ENCODE results near the gene TUBB3.
"Not testable (repeated sequence)": the region's sequence is repeated elsewhere in the genome, so short reads cannot be mapped to it uniquely, and the experiment has no call there.

TUBB3 gene

DNA sequence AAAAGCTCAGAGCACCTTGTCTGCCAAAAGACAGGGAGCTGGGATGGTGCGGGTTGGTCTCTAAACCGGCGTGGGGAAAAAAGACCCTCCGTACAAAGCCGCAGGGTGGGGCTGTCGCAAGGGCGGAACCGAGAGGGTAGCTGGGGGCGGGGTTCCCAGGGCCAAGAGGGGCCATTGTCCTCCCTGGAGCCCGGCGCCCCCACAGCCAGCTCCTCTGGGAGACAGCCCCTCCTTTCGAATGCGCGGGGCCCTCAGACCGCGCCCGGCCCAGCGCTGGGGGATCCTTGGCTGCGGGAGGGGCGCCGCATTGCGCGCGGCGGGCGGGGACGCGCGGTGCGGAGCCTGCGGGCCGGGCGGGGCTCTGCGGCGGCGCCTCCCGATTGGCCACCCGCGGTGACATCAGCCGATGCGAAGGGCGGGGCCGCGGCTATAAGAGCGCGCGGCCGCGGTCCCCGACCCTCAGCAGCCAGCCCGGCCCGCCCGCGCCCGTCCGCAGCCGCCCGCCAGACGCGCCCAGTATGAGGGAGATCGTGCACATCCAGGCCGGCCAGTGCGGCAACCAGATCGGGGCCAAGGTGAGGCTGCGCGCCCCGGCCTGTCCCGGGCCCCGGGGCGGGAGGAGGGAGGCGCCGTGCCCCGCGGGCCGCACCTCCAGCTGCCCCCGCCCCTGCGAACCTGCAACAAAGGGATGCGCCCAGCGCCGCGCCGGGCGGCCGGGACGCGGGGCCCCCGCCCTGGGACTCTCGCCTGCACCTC lies at the start of gene TUBB3:
Gene TUBB3, plus strand, starts transcription at position 459 of the 756 bp plus-strand sequence. Its CDS starts 60 bp downstream, at position 519.
- peak; percentile 11 to 52 for DNase-seq

DNA sequence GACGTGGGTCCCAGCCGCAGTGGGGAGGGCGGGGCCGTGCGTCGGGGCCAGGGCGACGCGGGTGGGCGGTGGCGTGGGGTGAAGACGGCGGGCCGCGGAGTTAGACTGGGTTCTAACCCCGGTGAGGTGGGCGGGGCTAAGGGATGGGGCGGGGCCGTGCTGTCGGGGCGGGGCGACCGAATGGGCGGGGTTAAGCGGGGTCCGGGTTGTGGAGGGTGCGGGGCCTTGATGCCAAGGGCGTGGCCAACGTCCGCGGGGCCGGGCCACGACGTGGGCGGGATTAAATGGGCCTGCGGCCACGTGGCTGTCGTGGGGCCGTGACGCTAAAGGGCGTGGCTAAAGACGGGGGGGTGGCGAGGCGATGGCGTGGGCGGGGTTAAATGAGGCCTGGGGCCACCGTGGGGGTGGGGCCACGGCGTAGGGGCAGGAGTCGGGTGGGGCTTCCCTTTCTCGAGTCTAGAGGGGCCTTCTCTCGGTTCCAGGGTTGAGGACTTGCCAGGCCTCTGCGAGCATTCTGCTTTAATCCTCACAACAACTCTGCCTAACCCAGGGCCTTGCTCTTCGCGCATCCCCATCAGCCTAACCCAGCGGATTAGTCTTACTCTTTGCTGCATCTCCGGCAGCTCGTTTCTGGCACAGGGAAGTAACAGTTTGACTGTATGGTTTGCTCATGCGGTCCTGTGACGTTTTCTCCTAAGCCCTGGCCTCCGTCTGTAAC lies 49.0 kb upstream of the TUBB3 start:
- peak; percentile 52 to 78 for DNase-seq

DNA sequence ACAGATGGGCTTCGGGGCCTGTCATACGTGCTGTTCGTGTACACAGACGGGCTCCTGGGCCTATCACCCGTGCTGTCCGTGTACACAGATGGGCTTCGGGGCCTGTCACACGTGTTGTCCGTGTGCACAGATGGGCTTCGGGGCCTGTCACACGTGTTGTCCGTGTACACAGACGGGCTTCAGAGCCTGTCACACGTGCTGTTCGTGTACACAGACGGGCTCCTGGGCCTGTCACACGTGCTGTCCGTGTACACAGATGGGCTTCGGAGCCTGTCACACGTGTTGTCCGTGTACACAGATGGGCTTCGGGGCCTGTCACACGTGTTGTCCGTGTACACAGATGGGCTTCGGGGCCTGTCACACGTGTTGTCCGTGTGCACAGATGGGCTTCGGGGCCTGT lies 44.0 kb upstream of the TUBB3 start:
- not testable (repeated sequence) for DNase-seq

DNA sequence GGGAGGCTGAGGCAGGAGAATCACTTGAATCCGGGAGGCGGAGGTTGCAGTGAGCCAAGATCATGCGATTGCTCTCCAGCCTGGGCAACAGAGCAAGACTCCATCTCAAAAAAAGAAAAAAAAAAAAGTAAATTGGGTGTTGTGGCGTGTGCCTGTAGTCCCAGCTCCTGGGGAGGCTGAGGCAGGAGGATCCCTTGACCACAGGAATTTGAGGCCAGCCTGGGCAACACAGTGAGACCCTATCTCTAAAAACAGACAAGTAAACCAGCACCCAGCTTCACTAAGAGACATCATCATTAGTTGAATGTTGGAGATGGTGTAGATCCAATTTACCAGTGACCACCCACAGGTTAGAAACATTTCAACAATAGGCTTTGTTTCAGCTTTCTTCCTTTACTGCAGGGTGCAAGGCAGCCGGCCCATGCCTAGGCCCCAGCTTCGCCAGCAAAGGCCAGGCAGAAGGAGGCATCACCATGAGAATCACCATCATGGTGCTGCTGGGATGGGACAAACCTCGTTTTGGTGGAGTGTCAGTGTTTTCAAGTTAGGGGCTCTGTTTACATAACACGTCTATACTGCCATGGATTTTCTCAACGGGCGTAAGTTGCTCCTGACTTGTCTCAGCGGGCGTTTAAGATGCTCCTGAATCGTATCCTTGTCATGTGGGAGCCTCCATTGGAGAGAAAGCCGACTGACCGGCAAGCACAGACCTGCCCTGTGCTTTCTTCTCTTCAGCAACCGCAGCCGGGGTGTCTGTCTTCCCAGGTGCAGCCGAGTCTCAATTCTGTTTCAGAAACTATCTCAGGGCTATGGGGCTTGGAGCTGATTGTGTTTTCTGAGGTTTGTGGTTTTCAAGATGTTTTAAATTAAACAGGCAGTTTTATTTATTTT lies 42.4 kb upstream of the TUBB3 start:
- DNase-seq, result peak in 1 of 2 experiments; percentile 54

DNA sequence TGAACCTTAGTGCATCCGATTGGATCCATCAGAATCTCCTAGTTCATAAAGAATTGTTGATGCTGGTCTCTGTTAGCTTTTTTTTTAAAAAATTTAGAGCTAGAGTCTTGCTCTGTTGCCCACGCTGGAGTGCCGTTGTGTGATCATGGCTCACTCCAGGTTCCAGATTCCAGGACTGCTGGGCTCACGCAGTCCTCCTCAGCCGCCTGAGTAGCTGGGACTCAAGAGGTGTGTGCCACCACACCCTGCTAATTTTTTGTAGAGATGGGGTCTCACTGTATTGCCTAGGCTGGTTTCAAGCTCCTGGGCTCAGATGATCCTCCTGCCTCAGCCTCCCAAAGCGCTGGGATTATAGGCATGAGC lies 41.8 kb upstream of the TUBB3 start:
- no peak for DNase-seq

DNA sequence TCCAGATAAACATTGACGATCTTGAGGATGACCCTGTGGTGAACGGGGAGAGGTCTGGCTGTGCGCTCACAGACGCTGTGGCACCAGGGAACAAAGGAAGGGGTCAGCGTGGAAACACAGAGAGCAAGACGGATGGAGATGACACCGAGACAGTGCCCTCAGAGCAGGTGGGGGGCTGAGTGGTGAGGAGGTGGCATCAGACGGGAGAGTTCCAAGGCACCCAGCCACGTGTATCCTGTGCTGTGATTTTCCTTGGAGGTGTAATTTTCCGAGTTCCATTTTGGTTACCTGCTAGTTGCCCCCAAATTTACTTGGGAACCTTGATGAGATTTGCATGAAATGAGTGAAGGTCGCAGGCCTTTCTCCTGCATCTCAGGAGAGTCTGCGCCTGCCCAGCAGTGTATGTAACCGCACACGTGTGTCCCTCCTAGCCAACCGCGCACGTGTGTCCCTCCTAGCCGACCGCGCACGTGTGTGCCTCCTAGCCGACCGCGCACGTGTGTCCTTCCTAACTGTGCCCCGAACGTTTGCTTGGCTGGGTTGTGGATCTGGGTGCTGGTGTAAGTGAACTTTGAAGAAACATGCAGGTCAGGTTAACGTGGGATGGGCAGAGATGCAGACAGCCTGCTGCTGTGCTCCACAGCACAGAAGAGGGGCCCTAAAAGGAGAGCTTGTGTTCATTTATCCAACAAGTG lies 39.6 kb upstream of the TUBB3 start:
- DNase-seq, result no peak

DNA sequence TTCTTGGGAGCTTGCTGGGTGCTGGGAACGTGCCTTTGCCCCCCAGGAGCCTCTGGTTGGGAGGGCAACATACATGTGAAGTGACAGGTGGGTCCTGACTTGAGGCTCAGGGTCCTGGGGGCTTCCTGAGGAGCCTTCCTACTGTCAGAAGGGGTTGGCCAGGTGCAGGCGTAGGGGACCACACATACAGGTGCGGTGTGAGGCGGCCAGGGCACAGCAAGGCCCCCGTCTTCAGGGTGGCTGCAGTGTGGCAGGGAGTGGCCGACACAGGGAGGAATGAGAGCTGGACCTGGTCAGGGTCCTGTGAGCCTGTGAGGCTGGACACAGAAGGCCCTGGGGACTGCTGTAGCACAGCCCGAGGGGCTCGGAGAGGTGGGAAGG lies 39.1 kb upstream of the TUBB3 start:
- no peak for DNase-seq

DNA sequence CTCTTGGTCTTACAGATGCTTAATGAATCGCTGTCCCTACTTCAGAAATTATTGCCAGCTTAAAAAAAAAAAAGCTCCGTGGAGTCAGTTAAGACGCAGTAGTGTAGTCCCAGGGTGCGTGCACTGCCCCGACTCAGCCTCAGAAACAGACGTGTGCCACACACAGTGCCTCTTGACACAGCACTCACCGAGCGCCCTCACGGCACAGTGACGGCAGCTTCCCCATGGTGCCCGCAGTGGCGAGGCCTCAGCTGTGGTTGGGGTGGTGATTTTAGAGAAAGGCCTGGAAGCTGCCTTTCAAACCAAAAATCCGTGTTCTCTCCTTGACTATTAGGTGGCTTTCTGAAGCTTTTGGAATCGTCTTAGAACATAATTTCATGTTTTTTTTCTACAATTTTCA lies 35.9 kb upstream of the TUBB3 start:
- DNase-seq, result no peak

DNA sequence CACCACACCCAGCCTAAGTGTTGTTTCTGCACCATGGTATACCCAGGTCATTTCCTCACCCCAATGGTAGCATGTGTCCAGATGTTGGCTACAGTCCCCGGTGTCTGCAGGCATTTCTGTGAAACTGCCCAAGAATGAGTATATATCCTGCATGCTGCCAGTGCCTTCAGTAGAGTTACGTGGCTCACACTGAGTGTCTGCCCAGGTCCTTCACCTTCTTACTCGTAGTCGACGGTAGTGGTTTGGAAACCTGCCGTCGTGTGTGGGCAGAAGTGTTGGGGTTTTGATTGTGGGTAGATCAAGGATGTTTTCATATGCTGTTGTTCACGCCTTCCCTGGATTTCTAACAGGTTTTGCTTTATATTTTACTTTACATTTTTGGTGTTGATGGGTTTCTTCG lies 32.9 kb upstream of the TUBB3 start:
- no peak for DNase-seq

DNA sequence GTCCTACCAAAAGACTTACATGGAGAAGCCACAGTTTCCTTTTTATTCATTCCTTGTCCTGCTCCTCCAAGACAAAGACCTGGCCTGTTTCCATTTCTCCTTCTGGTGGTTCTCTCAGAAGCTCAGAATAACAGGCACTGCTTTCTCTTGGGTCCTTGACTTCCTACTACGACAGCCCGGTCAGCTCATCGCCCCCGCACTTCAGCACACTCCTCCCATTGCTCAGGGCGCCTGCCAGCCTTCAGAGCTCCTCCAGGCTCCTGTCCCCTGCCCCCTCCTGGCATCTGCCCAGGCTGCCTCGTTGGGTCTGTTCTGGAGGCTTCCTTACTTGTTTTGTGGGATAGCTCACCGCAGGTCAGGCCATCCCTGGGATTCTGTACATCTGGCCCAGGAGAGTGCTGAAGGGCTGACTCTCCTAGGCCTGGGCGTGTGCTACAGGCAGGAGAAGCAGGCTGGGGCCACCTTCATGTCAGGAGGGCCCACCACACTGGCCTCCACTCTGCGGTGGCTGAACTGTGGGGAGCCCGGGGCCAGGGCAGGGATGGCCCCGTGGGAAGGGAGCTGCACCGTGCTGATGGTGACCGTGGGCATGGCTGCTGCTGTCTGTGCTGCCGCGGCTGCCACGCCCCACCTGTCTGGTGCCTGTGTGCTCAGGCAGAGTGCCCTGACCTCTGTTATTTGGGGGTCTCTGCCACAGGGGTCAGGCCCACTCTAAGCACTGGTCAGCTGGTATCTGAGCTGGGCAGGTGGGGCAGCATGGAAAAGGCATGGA lies 32.1 kb upstream of the TUBB3 start:
- no peak for DNase-seq

DNA sequence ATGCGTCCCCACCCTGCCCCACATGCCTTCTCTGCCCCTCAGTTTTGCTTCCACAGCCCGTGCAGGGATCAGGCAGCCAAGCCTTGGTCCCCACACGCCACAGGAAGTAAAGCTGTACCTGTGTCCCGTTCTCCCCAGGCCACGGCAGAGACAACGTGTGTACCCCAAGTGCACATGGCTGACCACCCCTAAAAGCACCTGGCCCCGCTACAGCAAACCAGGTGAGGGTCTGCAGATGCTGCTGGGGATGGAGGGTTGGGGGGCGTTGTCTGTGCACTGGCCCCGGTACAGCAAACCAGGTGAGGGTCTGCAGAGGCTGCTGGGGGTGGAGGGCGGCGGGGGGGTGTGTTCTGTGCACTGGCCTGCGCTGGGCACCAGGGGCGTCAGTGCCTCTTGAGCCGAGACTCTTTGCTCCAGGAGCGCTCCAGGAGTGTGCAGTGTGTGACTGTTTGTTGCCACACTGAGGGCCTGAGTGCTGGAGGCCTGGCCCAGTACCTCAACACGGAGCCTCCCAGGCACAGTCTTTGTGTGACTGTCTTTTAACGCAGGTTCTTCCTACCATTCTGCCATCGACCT lies 31.0 kb upstream of the TUBB3 start:
- DNase-seq, result no peak

DNA sequence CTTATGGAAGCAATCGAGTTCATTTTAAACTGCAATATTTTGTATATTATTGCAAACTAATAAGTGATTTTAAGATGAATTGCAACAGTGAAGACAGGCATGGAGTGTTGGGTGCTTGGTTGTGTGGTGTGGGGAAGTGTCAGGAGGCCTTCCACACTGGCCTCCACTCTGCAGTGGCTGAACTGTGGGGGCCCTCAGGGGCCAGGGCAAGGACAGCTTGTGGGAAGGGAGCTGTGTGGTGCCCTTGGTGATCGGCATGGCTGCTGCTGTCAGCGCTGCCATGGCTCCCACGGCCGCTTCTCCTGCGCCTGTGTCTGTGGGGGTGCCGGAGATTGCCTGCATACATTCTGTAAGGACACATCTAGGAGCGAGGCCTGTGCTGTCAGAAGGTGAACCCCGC lies 30.5 kb upstream of the TUBB3 start:
- DNase-seq, result no peak

DNA sequence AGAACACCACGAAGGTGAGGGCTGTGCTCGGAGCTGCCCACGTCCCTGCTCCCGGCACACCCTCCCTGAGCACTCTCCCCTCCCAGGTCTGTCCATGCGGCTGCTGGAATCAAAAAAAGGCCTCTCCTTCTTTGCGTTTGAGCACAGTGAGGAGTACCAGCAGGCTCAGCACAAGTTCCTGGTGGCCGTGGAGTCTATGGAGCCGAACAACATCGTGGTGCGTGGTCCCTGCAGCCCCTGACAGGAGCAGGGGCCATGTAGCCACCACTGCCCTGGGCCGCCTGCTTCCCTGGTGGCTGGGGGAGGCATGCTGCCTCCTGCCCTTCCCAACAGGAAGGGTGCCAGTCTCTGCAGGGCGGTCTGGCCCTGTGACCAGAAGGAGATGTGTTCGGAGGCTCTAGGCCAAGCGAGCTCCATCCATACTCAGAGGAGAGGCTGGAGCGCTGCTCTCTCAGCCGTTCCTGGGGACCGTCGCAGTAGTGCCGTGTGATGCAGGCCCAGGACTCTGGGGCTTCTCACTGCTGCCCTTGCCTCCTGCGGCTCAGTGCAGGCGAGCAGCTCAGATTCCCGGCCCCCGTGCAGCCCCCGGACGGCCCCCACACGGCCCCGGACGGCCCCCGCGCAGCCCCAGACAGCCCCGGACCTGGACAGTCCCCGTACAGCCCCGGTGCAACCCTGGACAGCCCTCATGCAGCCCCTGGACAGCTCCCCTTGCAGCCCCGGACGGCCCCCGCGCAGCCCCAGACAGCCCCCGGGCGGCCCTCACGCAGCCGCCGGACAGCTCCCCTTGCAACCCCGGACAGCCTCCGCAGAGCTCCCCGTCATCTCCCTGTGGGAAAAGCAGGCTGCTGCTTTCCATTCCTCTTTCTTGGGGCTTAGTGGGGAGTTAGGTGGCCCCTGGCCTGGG lies 29.2 kb upstream of the TUBB3 start:
- no peak for DNase-seq

DNA sequence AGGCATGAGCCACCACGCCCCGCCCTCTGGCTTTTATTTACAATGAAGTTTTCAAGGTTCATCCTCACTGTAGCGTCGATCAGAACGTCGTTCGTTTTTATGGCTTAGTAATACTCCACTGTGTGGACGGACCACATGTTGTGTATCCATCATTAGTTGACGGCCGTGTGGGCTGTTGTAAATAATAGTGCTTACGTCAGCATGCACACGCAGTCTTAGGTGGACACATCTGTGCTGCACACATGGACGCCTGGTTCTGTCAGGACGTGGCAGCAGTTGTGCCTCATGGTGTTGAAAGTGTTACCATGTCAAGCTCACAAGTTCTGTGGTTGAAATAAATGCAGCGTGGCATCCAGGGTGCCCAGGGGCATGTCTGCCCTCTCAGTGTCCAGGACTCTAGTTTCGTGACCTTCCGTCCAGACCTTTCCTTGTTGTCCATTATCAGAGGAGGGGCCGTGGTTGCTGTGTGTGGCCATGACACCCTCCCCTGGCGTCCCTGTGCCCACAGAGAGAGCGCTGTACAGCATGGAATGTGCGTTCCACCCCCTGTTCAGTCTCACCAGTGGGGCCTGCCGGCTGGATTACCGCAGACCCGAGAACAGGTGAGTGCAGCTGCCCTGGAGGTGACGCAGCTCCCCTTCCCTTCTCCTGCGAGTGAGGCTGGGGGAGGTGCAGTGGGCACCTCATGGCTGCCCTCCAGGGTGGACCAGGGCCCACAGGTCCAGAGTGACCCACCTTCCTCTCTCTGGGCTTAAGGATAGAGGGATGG lies 27.5 kb upstream of the TUBB3 start:
- no peak for DNase-seq

DNA sequence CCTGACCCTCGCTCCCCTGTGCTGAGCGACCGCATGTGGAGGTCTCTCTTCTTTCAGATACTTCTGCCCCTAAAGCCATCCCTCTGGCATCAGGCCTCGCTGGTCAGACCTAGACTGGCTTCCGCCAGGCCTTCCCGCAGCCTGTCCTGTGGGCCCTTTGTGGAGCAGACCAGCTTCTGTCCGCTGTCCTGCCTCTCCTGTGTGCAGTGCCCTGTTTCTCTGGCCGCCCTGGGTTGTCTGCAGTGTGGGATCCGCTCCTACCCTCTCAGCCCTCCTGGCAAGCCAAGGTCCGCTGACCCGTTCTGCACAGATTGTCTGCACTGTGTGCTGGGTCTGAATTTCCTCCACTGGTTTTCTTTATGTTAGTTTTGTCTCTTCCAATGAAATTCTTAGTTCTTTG lies 25.9 kb upstream of the TUBB3 start:
- DNase-seq, result no peak

DNA sequence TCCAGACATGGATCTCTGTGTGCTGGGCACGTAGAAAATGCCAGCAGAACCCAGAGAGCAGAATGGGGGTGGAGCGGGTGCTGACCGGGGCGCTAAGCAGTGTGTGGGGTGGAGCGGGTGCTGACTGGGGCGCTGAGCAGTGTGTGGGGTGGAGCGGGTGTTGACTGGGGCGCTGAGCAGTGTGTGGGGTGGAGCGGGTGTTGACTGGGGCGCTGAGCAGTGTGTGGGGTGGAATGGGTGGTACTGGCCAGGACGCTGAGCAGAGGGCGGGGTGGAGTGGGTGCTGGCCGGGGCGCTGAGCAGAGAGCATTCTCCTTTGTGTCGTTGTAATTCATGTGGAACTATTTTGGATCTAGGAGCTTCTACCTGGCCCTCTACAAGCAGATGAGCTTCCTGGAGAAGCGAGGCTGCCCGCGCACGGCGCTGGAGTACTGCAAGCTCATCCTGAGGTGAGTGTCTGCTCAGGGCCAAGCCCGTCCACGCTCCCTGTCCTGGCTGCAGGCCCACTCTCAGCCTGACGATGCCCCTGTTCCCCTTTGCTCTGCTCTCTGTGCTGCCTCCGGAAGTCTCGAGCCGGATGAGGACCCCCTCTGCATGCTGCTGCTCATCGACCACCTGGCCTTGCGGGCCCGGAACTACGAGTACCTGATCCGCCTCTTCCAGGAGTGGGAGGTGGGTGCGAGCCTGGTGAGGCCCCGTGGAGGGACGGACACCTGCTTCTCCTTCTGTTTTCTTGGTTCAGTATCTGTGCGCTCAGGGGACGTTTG lies 24.8 kb upstream of the TUBB3 start:
- no peak for DNase-seq

DNA sequence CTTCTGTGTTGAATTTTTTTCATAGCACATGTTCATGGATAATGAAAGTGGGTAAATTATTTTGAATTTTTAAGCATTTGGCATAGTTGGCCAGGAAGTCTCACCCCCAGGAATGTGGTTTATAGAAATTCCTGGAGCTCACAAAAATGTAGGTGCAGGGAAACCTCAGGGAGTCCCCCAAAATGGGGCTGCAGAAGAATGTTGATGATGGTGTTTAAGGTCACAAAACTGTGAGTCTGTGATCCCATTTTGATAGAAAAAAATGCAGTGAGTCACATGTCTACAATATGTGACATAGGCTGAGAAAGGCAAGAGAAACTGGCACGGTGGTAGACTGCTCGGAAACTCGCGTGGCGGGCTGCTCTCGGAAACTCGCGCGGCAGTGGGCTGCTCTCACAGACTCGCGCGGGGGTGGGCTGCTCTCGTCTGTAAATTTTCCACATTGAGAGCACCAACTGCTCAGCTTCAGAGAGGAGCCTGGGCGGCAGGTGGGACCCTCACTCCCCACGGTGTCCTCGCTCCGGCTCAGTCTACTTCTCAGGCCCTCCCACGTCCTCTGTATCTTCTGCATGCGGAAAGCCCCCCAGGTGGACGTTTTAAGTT lies 23.2 kb upstream of the TUBB3 start:
- DNase-seq, result no peak

DNA sequence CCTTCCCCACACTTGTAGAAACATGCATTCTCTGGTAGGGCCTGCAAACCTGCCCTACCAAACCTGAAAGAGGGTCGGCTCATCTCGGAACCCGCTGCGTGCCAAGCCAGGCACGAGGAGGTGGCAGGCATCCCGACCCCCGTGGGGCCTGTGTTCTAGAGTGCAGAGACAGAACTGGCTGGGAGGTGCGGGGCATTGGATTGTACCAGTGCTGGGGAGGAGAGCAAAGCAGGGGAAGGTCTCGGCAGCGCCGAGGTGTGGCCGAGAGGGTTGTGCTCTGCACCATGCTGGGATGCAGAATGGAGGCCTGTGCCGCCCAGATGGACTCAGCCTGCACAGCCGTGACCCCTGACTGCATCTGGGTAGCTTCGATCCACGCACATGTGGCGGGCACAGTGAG lies 22.3 kb upstream of the TUBB3 start:
- no peak for DNase-seq

DNA sequence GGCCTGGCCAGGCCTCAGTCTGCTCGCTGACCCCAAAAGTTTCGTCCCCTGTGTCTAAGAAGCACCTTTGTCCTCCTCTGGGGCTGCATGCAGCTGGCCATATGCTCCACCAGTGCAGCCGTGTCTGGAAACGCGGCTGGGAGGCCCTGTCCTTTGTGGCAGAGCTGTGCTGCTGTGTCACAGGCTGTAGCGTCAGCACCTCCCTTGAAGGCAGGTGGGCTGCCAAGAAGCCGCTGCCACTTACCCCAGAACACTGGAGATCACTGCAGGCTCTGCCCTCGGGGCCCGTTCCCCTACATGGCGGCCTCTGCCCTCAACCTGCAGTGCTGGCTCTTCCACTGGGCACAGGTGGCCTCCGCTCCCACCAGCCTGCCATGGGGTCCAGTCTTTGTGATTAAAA lies 20.2 kb upstream of the TUBB3 start:
- no peak for DNase-seq

Data from NCI-H187 (cell line).